H54 (cell line): ENCODE measurements around the gene FADD.

Experiments used
- DNase-seq: peaks from one replicate; pipeline ENCODE4 v3.0.0; 2011; ENCODE audit warnings: low spot score, mixed read lengths; ENCODE audit not compliant: insufficient read length
- FAIRE-seq: peaks from 3 replicates; lab custom pipeline; 2011; peaks lifted over from hg19 to GRCh38; lab: Jason Lieb, UNC
- POLR2A ChIP-seq: IDR thresholded peaks from 2 replicates; pipeline ENCODE4 v1.6.1; 2011; ENCODE audit warnings: low read depth, mild to moderate bottlenecking, low read length

Gene FADD

DNA sequence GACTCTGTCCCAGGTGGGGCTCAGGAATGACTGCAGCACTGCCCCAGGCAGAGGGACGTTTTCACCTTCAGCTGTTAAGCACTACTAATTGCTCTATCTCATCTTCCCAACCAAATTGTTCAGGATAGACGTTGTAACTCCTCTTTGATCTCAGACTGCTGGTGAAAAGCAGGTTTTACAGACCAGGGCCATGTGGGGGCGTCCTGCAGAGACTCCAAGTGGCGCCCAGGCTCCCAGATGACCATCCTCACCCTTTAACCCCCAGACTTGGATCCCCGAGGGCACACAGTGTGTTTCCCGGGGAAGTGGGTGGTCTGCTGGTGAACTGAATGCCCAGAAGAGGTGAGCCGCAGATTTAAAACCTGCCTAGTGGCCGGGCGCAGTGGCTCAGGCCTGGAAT, 23.9 kb downstream of the FADD start:
- FAIRE-seq (no peak), DNase-seq (no peak)
- no peak for TF ChIP-seq POLR2A

DNA sequence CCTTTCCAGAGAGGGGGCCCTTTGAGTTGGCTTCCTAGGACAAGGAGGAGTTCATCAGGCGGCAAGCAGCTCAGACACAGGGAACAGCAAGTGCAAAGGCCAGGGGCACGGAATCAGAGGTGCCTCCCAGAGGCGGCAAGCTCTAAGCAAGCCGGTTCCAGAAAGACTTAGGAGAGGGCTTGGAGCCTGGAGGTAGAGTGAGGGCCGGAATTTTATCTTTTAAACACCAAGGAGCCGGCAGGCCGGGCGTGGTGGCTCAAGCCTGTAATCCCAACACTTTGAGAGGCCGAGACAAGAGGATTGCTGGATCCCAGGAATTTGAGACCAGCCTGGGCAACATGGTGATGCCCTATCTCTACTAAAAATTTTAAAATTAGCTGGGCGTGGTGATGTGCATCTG, 26.6 kb downstream of the FADD start:
- no peak for TF ChIP-seq POLR2A
- DNase-seq (no peak), FAIRE-seq (no peak)

DNA sequence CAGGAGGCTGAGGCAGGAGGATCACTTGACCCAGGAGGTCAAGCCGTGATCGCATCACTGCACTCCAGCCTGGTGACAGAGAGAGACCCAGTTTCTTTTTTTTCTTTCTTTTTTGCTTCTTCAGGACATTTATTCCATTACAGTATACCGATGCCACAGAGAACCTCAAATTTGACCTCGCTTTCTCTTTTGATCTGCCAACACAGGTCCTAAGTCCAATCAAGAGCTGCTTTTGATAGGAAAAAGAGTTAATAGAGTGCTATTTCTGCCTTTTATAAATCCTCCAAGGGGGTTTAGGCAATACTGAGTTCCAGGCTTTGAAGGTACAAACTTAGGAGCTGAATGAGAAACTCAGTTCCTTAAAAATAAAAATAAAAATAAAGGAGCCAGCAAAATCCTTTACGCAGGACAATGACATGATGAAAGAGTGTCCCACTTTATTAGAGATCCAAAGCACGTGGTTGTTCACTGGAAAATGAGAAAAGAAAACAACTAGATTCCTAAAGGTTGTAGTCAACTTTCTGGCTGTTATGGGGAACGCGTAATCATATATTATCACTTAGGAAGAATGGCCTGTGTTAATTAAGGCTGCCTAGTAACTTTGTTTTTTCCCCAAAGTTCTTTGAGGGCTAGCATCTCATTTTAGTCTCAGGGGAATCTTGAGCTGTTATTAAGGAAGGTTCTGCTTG, 27.2 kb downstream of the FADD start:
- no peak for TF ChIP-seq POLR2A
- FAIRE-seq = no peak
- DNase-seq = no peak

DNA sequence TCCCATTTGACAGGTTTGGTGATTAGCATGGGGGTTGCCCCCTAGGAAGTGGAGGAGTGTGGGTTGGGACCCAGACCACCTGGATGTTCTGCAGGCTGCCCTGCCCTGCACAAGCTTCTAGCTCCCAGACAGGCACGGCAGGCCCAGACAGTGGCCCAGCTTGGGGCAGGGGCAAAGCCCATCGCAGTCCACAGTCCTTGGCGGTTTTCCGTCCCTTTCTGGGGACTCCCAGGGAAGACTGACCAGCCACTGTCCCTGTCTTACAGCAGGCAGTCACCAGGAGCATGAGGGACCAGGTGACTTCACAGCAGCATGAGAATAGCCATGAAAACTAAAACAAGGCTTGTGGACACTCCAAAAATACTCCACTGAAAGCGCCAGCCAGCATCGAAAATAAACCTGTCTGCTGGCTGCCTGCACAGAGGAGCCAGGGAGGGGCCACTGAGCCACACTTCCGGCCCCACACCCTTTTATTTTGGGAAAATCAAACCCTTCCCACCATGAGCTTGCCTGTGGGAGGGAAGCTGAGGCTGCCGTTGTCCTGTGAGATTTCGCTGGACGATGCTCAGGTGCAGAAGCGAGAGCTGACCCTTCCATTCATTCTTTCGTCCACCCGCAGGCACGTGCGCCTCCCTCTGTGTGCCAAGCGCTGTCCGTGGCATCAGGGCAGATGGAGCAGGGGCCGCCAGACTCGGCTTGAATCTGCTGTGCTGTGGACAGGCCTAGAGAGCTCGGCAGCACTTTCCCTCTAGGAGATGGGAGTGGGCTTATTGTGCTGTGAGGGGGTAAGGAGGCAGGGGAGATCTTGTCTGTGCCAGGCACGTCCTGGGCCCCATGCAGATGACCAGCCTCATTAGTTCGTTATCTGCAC, 28.0 kb downstream of the FADD start:
- DNase-seq (no peak), FAIRE-seq (no peak)
- TF ChIP-seq POLR2A = no peak

DNA sequence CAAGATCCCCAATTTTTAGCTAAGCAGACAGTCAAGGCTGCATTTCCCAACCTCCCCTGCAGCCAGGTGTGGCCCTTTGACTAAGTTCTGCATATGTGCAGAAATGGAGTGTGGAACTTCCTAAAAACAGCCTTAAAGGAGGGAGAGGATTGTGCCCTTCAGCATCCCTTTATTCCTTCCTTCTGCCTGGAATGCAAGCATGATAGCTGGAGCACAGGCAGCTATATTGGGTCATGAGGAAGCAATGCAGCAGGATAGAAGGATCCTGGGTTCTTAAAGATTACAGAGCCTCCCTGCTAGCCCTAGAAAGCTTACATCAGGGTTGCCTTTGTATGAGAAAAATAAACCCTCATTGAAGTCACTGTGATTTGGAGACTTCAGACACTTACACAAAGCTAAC, 29.9 kb downstream of the FADD start:
- TF ChIP-seq POLR2A = no peak
- DNase-seq (no peak), FAIRE-seq (no peak)

DNA sequence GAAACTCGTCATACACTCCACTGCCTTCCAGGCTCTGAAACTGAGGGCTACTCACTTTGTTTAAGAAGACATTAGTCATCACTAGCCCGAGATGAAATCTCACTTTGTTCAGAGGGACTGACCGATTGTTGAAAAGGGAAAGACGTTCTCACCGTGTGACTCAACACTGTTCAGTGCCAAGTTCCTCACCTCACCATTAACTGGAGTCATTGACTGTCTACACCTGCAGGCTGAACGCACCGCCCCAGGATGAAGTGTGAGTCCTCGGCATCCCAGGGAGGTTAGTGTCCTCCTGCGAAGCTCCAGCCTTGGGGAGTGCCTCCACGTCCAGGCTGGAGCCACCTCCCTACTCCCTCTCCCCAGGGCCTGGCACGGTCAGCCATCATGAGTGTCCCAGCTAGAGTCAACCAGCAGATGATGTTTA, 30.4 kb downstream of the FADD start:
- TF ChIP-seq POLR2A = no peak
- peak; percentile 75 for DNase-seq
- peak; percentile 72 for FAIRE-seq

DNA sequence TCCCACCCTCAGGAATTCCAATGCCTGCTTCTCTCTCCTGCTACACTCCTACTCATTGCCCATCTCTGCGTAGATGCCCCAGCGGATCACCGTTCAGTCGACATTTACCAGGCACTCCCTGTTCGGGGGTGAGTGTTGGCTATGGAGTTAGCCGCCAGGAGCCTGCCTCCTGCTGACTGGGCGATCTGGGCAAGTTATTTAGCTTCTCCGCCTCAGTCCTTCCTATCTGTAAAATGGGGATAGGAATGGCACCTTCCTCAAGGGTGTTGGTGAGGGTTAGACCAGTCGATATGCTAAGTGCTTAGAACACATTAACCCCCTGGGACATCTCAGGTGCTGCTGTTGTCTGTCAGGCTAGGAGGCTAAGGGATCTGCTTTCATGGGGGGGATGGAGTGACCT, 30.9 kb downstream of the FADD start:
- FAIRE-seq (no peak), DNase-seq (no peak)

DNA sequence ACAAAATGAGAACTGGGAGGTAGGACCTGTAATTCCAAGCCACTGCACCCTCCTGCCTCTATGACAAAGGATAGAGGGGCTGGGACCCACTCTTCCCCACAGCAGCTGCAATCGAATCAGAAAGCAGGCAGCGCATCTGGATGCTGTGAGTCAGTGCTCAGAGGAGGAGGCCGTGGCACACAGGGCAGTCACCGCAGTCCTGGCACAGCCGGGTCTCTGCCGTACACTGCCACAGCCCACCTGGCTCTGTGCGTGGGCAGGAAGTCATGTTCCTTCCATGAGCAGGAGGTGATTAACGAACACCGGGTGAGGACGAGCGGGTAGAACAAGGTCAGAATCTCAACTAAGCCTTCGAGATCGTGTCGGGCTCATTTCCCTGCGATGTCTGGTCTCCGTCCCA, 37.2 kb downstream of the FADD start:
- no peak for TF ChIP-seq POLR2A
- FAIRE-seq = no peak
- DNase-seq = no peak

More for the DNA sequence above, 30.9 kb downstream of the FADD start:
- no peak for TF ChIP-seq POLR2A

DNA sequence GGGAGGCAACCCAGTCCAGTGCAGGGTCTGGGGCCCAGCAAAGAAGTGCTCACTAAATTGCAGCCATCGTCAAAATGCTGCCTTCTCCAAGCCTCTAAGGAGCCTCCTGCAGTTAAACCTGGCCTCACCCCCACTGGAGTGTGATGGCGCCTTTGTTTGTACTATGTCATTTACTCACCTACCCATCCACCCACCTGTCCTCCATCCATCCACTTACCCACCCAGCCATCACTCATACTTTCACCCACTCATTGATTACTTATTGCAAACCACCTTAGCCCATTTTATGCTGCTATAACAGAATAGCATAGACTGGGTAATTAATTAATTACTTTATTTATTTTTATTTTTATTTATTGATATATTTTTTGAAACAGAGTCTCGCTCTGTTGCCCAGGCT, 38.6 kb downstream of the FADD start:
- no peak for DNase-seq
- TF ChIP-seq POLR2A = no peak
- no peak for FAIRE-seq

DNA sequence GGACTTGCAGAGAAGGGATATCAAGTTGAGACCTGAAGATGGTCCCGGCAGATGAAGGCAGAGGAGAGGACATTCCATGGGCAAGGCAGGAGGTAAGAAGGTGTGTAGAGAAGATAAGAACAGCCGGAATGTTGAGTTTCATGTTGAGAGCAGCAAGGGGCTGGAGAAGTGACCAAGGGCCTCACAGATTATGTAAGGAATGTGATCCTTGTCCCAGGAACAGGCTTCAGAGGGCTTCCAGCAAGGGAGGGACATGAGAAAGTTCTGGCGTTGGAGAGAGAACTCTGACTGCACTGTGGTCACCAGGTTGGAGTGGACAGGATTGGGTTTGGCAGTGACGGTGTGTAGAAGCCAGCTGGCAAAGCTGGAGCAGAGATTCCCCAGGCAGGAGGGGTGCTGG, 39.8 kb downstream of the FADD start:
- TF ChIP-seq POLR2A = no peak
- DNase-seq = no peak
- no peak for FAIRE-seq

DNA sequence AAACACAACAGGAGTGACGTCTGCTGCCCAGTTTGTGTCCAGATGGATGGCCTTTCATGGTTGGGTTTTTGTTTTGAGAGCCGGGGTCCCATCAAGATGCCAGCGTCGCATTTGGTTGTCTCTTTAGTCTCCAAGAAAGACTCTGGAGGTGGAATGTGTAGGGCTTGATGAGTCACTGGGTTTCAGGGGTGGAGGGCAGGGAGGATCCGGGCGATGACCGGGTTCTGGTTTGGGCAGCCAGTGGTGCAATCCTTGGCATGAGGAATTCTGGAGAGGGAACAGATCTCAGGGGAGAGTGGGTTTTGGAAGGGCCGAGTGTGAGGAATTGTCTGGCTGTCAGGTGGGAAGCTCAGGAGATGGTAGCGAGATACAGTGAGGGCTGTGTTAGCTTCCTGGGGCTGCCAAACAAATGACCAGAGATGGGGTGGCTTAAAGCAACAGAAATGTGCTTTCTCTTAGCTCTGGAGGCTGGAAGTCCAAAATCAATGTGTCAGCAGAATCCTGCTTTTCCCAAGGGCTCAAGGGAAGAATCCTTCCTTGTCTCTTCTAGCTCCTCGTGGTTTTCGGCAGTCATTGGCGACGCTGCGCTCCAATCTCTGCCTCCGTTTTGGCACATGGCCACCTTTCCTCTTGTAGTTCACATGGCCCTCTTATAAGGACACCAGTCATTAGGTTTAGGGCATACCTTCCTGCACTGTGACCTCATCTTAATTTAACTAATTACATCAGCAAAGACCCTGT, 41.0 kb downstream of the FADD start:
- no peak for TF ChIP-seq POLR2A
- FAIRE-seq (no peak), DNase-seq (peak; percentile 74)

DNA sequence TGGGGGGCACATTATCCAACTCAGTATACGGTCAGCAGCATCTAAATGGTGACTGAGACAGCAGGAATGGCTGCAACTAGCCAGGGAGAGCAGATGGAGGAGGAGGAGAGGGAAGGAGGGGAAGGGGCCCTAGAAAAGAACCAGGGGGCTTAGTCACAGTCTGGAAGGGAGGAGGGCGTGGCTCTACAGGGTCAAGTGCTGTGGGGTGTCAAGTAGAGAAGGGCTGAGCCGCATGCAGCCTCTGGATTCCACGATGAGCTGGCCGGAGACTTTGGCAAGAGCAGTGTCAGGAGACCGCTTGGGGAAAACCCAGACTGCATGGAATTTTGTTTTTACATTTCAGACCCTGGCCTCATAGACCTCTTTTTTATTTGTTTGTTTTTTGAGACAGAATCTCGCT, 41.6 kb downstream of the FADD start:
- peak; percentile 61 for DNase-seq
- no peak for FAIRE-seq
- no peak for TF ChIP-seq POLR2A

DNA sequence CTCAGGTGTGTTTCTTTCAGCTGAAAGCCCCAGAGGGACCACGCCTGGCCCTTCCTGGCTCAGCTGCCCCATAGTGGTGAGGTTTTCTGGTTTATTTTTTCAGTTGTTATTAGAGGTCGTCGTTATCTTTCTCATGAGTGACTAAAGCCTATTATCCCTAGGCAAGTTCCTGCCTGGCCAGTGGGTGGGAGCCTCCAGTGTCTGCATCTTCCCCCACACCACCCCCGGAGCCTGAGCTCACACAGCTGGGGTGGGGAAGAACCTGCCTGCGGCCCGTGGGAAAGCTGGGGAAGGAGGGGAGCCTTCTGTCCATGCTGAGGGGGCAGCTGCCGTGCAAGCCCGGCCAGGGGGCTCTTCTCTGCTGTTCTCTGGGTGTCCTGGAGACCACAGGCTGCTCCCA, 43.1 kb downstream of the FADD start:
- FAIRE-seq (no peak), DNase-seq (no peak)
- TF ChIP-seq POLR2A = no peak

DNA sequence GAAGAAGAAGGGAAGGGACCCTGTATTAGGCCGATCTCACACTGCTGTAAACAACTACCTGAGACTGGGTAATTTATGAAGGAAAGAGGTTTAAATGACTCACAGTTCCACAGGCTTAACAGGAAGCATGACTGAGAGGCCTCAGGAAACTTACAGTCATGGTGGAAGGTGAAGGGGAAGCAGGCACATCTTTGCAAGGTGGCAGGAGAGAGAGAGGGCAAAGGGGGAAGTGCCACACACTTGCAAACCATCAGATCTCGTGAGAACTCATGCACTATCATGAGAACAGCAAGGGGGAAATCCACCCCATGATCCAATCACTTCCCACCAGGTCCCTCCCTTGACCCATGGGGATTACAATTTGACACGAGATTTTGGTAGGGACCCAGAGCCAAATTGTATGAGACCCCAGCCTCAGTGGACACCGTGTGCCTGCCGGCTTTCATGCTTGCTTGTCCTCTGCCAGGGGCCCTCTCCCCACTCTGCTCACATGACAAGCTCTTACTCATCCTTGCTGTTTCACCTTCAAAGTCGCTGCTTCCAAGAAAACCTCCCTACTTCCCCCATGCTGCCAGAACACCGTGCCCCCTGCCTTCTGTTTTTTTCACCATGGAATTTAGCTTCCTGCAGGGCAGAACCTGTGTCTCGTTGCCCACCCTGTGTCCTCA, 44.1 kb downstream of the FADD start:
- TF ChIP-seq POLR2A = no peak
- FAIRE-seq (no peak), DNase-seq (no peak)

DNA sequence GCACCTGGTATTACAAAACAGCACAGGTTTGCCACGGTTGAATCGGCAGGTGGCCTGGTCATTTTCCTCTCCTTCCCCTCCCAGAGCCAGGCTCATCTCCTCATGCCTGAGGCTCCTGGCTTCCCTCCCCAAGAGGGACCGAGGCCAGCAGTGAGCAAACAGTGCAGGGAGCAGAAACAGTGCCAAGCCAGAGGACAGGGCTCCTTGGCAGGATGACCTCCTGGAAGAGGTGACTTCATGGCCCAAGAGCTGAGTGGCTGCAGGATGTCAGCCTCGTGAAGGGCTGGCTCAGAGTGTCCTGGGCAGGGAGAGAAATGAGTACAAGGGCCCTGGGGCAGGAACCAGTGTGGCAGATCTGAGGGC, 44.6 kb downstream of the FADD start:
- no peak for FAIRE-seq
- no peak for TF ChIP-seq POLR2A
- DNase-seq = no peak
